ENCODE results near the gene MGME1.
A peak's percentile ranks its signal among the peaks of the same experiment; 100 is the strongest.

The MGME1 gene

DNA sequence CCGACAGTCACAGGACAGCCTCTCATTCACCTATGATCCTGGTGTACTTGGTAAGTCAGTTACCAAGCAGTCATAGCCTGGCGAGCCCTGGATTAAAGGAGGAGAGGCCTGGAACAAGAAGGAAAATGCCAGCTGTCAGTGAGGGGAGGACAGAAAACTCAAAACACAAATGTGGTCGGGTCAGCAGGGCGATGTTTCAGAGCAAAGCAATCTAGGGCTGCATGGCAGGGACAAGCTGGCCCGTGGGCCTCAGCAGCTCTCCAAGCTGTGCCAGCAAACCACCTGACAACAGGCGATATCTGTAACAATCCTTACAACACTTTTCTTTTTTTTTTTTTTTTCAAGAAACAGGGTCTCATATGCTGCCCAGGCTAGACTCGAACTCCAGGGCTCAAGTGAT is 40.3 kb downstream of the MGME1 start:
- Mint-ChIP-seq H3K4me3 (no peak overlapping the region), H3K9me3 (peaks cover 13% of the 10 kb centered on the region), H3K27ac (peak overlapping the region; percentile 59), H3K4me1 (peaks cover 46% of the 10 kb centered on the region), H3K27me3 (ENCODE audit: low read depth, poor library complexity) (peaks cover 9% of the 10 kb centered on the region), H3K36me3 (ENCODE audit: low read depth) (peaks cover 9% of the 10 kb centered on the region)
- TF ChIP-seq, protein P1, sequence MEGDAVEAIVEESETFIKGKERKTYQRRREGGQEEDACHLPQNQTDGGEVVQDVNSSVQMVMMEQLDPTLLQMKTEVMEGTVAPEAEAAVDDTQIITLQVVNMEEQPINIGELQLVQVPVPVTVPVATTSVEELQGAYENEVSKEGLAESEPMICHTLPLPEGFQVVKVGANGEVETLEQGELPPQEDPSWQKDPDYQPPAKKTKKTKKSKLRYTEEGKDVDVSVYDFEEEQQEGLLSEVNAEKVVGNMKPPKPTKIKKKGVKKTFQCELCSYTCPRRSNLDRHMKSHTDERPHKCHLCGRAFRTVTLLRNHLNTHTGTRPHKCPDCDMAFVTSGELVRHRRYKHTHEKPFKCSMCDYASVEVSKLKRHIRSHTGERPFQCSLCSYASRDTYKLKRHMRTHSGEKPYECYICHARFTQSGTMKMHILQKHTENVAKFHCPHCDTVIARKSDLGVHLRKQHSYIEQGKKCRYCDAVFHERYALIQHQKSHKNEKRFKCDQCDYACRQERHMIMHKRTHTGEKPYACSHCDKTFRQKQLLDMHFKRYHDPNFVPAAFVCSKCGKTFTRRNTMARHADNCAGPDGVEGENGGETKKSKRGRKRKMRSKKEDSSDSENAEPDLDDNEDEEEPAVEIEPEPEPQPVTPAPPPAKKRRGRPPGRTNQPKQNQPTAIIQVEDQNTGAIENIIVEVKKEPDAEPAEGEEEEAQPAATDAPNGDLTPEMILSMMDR (IDR thresholded peaks at IDR 0.05): no peak
- no peak for DNase-seq

DNA sequence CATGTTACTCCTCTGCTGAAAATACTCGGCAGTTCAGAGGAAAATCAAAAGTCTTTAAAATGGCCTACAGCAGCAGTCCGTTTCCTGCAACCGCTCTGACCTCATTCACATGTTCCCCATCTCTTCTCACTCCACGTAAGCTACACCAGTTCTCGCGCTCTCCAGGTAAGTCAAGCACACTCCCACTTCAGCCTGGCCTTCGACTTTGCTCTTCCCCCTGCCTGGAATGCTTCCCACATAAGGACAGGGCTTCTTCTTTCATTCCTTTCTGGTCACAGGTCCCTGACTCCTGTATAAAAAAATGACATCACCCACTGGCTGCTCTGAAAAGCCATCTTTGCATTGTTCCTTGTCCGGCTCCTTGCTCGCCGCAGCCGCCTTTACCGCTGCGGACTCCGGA is 42.7 kb downstream of the MGME1 start:
- peaks cover 9% of the 10 kb centered on the region for H3K36me3 Mint-ChIP-seq (ENCODE audit: low read depth)
- TF ChIP-seq, protein P1 (IDR thresholded peaks at IDR 0.05): no peak

DNA sequence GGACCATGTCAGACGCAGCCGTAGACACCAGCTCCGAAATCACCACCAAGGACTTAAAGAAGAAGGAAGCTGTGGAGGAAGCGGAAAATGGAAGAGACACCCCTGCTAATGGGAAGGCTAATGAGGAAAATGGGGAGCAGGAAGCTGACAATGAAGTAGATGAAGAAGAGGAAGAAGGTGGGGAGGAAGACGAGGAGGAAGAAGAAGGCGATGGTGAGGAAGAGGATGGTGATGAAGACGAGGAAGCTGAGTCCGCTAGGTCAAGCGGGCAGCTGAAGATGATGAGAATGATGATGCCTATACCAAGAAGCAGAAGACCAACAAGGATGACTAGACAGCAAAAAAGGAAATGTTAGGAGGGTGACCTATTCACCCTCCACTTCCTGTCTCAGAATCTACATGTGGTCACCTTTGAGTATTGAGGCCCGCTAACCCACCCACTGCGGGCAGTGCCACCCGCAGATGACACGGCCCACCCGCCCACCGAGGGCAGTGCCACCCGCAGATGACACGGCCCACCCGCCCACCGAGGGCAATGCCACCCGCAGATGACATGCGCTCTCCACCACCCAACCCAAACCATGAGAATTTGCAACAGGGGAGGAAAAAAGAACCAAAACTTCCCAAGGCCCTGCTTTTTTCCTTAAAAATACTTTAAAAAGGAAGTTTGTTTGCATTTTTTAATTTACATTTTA is 43.3 kb downstream of the MGME1 start:
- H3K4me3 Mint-ChIP-seq: no peak overlapping the region
- peak overlapping the region; percentile 89 for H3K27ac Mint-ChIP-seq
- TF ChIP-seq, protein P1 (IDR thresholded peaks at IDR 0.05): no peak
- DNase-seq: no peak
- H3K4me1 Mint-ChIP-seq: peaks cover 24% of the 10 kb centered on the region
- peaks cover 13% of the 10 kb centered on the region for H3K9me3 Mint-ChIP-seq
- peaks cover 9% of the 10 kb centered on the region for H3K36me3 Mint-ChIP-seq (ENCODE audit: low read depth)
- peaks cover 9% of the 10 kb centered on the region for H3K27me3 Mint-ChIP-seq (ENCODE audit: low read depth, poor library complexity)

More for the DNA sequence above, 42.7 kb downstream of the MGME1 start:
- Mint-ChIP-seq H3K4me1 (peaks cover 24% of the 10 kb centered on the region), H3K9me3 (peaks cover 13% of the 10 kb centered on the region), H3K27ac (peak overlapping the region; percentile 89), H3K4me3 (no peak overlapping the region), H3K27me3 (ENCODE audit: low read depth, poor library complexity) (peaks cover 9% of the 10 kb centered on the region)
- DNase-seq: no peak

DNA sequence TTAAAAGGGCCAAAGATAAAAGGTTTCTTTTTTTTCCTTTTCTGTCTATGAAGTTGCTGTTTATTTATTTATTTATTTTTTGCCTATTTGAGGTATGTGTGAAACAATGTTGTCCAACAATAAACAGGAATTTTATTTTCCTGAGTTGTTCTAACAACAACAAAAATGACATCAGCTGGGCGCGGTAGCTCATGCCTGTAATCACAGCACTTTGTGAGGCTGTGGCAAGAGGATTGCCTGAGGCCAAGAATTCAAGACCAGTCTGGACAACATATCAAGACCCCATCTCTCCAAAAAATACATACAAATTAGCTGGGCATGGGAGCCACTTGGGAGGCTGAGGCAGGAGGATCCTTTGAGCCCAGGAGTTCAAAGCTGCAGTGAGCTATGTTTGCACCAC is 44.1 kb downstream of the MGME1 start:
- peaks cover 9% of the 10 kb centered on the region for H3K27me3 Mint-ChIP-seq (ENCODE audit: low read depth, poor library complexity)
- no peak overlapping the region for H3K27ac Mint-ChIP-seq
- peaks cover 17% of the 10 kb centered on the region for H3K4me1 Mint-ChIP-seq
- TF ChIP-seq, protein P1 (IDR thresholded peaks at IDR 0.05): no peak
- no peak for DNase-seq
- peaks cover 13% of the 10 kb centered on the region for H3K9me3 Mint-ChIP-seq
- H3K4me3 Mint-ChIP-seq: no peak overlapping the region
- peaks cover 9% of the 10 kb centered on the region for H3K36me3 Mint-ChIP-seq (ENCODE audit: low read depth)

DNA sequence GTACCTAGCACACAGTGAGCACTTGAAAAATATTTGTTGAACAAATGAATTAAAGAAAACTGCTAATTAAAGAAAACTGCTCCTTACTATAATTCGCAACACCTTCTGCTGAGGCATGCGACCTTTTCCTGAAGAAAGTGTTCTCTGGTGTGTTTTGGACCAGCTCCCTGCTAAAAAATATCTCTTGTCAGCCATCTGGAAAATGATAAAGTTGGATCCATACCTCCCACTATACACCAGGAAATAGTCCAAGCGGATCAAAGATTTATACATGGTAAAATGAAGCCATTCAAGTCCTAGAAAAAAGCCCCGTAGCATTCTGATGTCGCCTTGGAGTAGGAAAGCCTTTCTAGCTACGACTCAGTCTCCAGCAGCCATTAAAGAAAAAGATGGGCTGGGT is 45.6 kb downstream of the MGME1 start:
- H3K27me3 Mint-ChIP-seq (ENCODE audit: low read depth, poor library complexity): peaks cover 9% of the 10 kb centered on the region
- TF ChIP-seq, protein P1 (IDR thresholded peaks at IDR 0.05): no peak
- H3K4me1 Mint-ChIP-seq: peaks cover 11% of the 10 kb centered on the region
- H3K36me3 Mint-ChIP-seq (ENCODE audit: low read depth): peaks cover 9% of the 10 kb centered on the region
- no peak for DNase-seq
- peaks cover 9% of the 10 kb centered on the region for H3K9me3 Mint-ChIP-seq
- no peak overlapping the region for H3K4me3 Mint-ChIP-seq
- H3K27ac Mint-ChIP-seq: no peak overlapping the region

DNA sequence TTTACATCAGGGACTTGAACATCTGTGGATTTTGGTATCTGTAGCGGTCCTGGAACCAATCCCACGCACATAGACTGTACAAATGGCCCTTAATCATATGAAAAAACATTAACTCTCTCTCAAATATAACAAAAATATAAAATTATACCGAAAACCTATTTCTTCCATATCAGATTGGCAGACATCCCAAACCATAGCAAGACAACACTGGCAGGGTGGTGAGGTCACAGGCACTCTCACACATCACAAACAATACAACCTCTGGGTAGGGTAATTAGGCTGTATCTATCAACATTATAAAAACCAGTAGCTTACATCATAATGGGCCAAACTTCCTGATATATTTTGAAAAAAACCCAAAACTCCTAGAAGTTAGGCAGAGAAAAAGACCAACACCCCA is 48.0 kb downstream of the MGME1 start:
- Mint-ChIP-seq H3K9me3 (peaks cover 3% of the 10 kb centered on the region), H3K27me3 (ENCODE audit: low read depth, poor library complexity) (peaks cover 9% of the 10 kb centered on the region), H3K4me3 (no peak overlapping the region), H3K4me1 (peaks cover 2% of the 10 kb centered on the region), H3K36me3 (ENCODE audit: low read depth) (no peaks in the 10 kb centered on the region), H3K27ac (no peak overlapping the region)
- DNase-seq: no peak
- TF ChIP-seq, protein P1 (IDR thresholded peaks at IDR 0.05): no peak

Data from nephron progenitor cell (in vitro differentiated cells).